LNCaP clone FGC (cell line): ENCODE data around the gene OR2D2.
"Not testable (repeated sequence)": the region's sequence is repeated elsewhere in the genome, so short reads cannot be mapped to it uniquely, and the experiment has no call there.

Experiments used
- DNase-seq: peaks from one replicate; pipeline ENCODE4 v3.0.0-alpha.2; 2011; ENCODE audit warnings: low read depth
- H3K4me3 ChIP-seq: 2 replicates; pipeline ENCODE4 v1.5.1; 2011; ENCODE audit warnings: mild to moderate bottlenecking, low read depth, low read length, control low read depth
- TF ChIP-seq, protein P1 (sequence below): IDR thresholded peaks from 2 replicates; pipeline ENCODE4 v1.5.1; 2012; ENCODE audit warnings: mild to moderate bottlenecking; ENCODE audit not compliant: control insufficient read depth, insufficient read depth; ENCODE audit errors: extremely low read depth

OR2D2 gene

DNA sequence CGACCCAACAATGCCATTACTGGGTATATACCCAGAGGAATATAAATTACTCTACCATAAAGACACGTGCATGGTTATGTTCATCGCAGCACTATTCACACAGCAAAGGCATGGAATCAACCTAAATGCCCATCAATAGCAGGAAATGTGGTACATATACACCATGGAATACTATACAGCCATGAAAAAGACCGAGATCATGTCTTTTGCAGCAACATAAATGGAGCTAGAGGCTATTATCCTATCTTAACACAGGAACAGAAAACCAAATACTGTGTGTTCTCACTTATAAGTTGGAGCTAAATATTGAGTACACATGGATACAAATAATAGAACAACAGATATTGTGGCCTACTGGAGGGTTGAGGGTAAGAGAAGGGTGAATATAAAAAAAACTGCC is 3.5 kb downstream of the OR2D2 start:
- TF ChIP-seq, protein P1, sequence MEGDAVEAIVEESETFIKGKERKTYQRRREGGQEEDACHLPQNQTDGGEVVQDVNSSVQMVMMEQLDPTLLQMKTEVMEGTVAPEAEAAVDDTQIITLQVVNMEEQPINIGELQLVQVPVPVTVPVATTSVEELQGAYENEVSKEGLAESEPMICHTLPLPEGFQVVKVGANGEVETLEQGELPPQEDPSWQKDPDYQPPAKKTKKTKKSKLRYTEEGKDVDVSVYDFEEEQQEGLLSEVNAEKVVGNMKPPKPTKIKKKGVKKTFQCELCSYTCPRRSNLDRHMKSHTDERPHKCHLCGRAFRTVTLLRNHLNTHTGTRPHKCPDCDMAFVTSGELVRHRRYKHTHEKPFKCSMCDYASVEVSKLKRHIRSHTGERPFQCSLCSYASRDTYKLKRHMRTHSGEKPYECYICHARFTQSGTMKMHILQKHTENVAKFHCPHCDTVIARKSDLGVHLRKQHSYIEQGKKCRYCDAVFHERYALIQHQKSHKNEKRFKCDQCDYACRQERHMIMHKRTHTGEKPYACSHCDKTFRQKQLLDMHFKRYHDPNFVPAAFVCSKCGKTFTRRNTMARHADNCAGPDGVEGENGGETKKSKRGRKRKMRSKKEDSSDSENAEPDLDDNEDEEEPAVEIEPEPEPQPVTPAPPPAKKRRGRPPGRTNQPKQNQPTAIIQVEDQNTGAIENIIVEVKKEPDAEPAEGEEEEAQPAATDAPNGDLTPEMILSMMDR: no peak
- H3K4me3 ChIP-seq: no peak overlapping the region
- DNase-seq: no peak

DNA sequence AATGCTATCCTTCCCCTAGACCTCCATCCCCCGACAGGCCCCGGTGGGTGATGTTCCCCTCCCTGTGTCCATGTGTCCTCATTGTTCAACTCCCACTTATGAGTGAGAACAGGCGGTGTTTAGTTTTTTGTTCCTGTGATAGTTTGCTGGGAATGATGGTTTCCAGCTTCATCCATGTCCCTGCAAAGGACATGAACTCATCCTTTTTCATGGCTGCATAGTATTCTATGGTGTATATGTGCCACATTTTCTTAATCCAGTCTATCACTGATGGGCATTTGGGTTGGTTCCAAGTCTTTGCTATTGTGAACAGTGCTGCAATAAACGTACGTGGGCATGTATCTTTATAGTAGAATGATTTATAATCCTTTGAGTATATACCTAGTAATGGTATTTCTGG is 4.6 kb downstream of the OR2D2 start:
- not testable (repeated sequence) for DNase-seq

DNA sequence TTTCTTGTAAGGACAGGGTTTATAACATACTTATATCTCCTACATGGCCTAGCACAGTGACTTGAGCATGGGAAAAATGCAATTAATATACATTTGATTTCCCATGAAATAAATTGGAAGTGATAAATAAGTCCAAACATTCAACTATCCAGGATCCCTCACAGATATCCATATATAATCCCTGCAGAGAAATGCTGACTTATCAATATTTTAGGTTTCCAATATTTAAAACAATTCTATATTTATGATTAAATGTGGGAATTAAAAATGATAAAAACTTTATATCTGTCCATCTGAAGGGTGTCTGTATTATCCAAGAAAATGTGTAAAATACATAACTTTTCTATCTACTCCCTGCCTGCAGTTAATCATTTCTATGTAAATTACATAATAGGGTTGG is 9.5 kb downstream of the OR2D2 start:
- H3K4me3 ChIP-seq: no peak overlapping the region
- no peak for DNase-seq
- TF ChIP-seq, protein P1: no peak

More for the DNA sequence above, 4.6 kb downstream of the OR2D2 start:
- not testable (repeated sequence) for H3K4me3 ChIP-seq

DNA sequence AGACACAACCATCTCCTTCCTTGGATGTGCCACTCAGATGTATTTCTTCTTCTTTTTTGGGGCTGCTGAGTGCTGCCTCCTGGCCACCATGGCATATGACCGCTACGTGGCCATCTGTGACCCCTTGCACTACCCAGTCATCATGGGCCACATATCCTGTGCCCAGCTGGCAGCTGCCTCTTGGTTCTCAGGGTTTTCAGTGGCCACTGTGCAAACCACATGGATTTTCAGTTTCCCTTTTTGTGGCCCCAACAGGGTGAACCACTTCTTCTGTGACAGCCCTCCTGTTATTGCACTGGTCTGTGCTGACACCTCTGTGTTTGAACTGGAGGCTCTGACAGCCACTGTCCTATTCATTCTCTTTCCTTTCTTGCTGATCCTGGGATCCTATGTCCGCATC is 15.4 kb downstream of the OR2D2 start:
- no peak overlapping the region for H3K4me3 ChIP-seq
- no peak for DNase-seq
- TF ChIP-seq, protein P1: no peak

DNA sequence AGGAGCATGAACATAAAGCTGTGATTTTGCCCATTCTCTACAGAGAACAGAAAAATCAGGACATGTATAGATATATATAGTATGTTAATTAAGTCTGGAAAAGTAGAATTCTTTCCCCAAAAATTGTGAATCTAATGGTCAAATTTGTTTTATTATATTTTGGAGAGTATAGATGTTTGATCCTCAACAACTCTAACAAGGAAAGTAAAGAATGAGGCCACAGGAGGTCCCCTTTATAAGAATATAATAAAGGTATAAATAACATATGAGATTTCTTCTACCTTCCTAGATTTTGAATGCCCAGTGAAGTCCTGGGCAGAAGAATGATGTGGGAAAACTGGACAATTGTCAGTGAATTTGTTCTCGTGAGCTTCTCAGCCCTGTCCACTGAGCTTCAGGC is 16.0 kb downstream of the OR2D2 start, which contains the start of gene OR10A4:
Gene OR10A4, plus strand, starts transcription at position 301 of the 400 bp plus-strand sequence. Its CDS starts 23 bp downstream, at position 324.
- no peak within 1 kb of the TSS for H3K4me3 ChIP-seq
- no peak for DNase-seq
- TF ChIP-seq, protein P1: no peak

DNA sequence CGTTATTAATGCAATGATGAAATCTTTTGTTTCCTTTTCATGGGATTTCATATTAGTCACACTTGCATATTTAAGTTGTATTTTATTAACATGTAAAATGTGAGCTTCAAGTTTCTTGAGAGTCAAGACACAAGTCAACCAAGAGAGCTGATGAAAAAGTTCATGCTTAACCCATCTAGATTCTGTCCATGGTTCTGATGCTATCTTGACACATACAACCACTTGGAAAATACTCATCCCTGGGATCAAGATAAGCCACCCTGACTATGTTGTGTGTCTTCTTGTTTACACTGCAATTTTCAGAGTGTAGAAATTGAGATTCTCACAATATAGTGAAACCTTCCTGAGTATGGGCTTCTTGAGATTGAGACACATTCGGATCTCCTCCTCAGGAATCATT is 16.5 kb downstream of the OR2D2 start:
- no peak overlapping the region for H3K4me3 ChIP-seq
- TF ChIP-seq, protein P1: no peak
- DNase-seq: no peak

DNA sequence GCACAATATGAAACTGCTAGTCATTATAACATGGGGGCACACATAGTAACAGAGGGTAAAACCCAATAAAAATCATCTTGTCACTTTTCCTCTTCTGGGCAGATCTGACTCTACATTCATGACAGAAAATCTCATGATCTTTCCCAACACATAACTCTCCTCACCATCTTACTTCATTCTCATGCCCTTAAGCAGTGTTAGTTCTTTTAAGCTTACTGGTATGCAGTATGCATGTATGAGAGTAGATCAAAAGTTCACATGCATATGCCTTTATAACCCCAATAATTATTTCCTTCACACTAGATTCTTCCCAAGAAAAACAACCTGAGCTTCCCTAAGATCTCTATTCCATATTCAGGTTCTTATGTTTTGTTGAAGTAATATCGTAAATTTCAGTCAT is 21.0 kb downstream of the OR2D2 start:
- TF ChIP-seq, protein P1: no peak
- no peak overlapping the region for H3K4me3 ChIP-seq
- no peak for DNase-seq
